K562 (cell line): ENCODE data around the gene CHTOP. TPM values are rescaled to one million over a fixed set of nuclear protein-coding genes. Genes with fewer than 3 reads are reported as not detected.

Source experiments
- ATF7 ChIP-seq: fragments of 450-650 bp; IDR thresholded peaks from 2 replicates; pipeline ENCODE4 v1.7.1; 2014; ENCODE audit warnings: mild to moderate bottlenecking, moderate library complexity
- C11orf30 ChIP-seq: fragments of 450-650 bp; IDR thresholded peaks from 2 replicates; pipeline ENCODE4 v1.6.1; 2016; ENCODE audit warnings: low read depth, mild to moderate bottlenecking
- CBX3 ChIP-seq, 2 experiments: IDR thresholded peaks; 1 replicate in 1 of 2; 2 replicates in 1 of 2; pipeline ENCODE4 v1.6.1; 2012; ENCODE audit warnings: inconsistent platforms in 2 of 2, low read length in 2 of 2, borderline replicate concordance in 1 of 2, control low read depth in 1 of 2
- CBX8 ChIP-seq: fragments of 200-600 bp; sonication (generic); IDR thresholded peaks from 2 replicates; pipeline ENCODE4 v1.6.1; 2012; ENCODE audit warnings: borderline replicate concordance, mixed run types, low read depth, mild to moderate bottlenecking, moderate library complexity, mixed read lengths, low read length, control low read depth, inconsistent platforms; ENCODE audit not compliant: poor library complexity, severe bottlenecking; ENCODE audit errors: extremely low read depth
- E2F1 ChIP-seq: sonication (generic); formaldehyde crosslinking; IDR thresholded peaks from 2 replicates; pipeline ENCODE4 v1.8.1; 2023; ENCODE audit warnings: mild to moderate bottlenecking, missing genetic modification reagents, moderate library complexity
- FOXP1 ChIP-seq: sonication (generic); formaldehyde crosslinking; IDR thresholded peaks from 2 replicates; pipeline ENCODE4 v1.8.0; 2022; ENCODE audit warnings: mild to moderate bottlenecking, missing genetic modification reagents
- GTF2F1 ChIP-seq: IDR thresholded peaks from 2 replicates; pipeline ENCODE4 v1.6.1; 2011; ENCODE audit warnings: low read depth, low read length, improper control_type of control experiment
- HINFP ChIP-seq: fragments of 450-650 bp; conservative IDR thresholded peaks from 2 replicates; pipeline ENCODE4 v1.6.1; 2016; ENCODE audit warnings: missing genetic modification characterization, low read depth, mild to moderate bottlenecking, control low read depth, missing compliant biosample characterization
- IRF2 ChIP-seq: sonication (generic); formaldehyde crosslinking; IDR thresholded peaks from 2 replicates; pipeline ENCODE4 v1.8.1; 2022; ENCODE audit warnings: mild to moderate bottlenecking, missing genetic modification reagents
- NR2C1 ChIP-seq, 2 experiments: fragments of 450-650 bp; IDR thresholded peaks; 2 replicates each; pipeline ENCODE4 v1.6.1; 2017; ENCODE audit warnings: mild to moderate bottlenecking in 2 of 2, antibody characterized with exemption in 1 of 2, inconsistent platforms in 1 of 2, missing compliant biosample characterization in 1 of 2, missing genetic modification characterization in 1 of 2
- NR3C1 ChIP-seq: sonication (generic); formaldehyde crosslinking; IDR thresholded peaks from 2 replicates; pipeline ENCODE4 v1.8.1; 2022; ENCODE audit warnings: missing genetic modification reagents
- PRMT5 ChIP-seq: sonication (generic); formaldehyde crosslinking; IDR thresholded peaks from 2 replicates; pipeline ENCODE4 v1.5.0; 2020; ENCODE audit warnings: missing genetic modification reagents
- RFX1 ChIP-seq: fragments of 450-650 bp; IDR thresholded peaks from 2 replicates; pipeline ENCODE4 v1.6.1; 2016; ENCODE audit warnings: mild to moderate bottlenecking, moderate library complexity
- SAFB2 ChIP-seq: fragments of 200-400 bp; formaldehyde crosslinking; IDR thresholded peaks from 2 replicates; pipeline ENCODE4 v1.6.1; 2018; ENCODE audit warnings: borderline replicate concordance, low read length, low read depth, moderate library complexity; ENCODE audit not compliant: severe bottlenecking
- SMARCE1 ChIP-seq: fragments of 450-650 bp; IDR thresholded peaks from 2 replicates; pipeline ENCODE4 v1.7.1; 2016; ENCODE audit warnings: mild to moderate bottlenecking
- SRF ChIP-seq, 2 experiments: fragments of 250-450, 450-650 bp in 1 of 2; sonication (Bioruptor Pico) in 1 of 2; sonication (generic) in 1 of 2; formaldehyde crosslinking; IDR thresholded peaks; 2 replicates each; pipeline versions ENCODE4 v1.5.0 to v1.5.1; 2020 to 2022; ENCODE audit warnings: mild to moderate bottlenecking in 1 of 2, missing genetic modification reagents in 1 of 2
- TAF9B ChIP-seq: fragments of 450-650 bp; IDR thresholded peaks from 2 replicates; pipeline ENCODE4 v1.6.1; 2018; ENCODE audit warnings: mild to moderate bottlenecking; ENCODE audit not compliant: partially characterized antibody
- TCF7L2 ChIP-seq: fragments of 150-350 bp; IDR thresholded peaks from 2 replicates; pipeline ENCODE4 v1.6.1; 2016; ENCODE audit warnings: low read depth, mild to moderate bottlenecking, low read length, moderate library complexity
- TEAD4 ChIP-seq, 2 experiments: sonication (generic) in 1 of 2; formaldehyde crosslinking in 1 of 2; IDR thresholded peaks; 2 replicates each; pipeline versions ENCODE4 v1.6.1 to v1.8.0; 2012 to 2022; ENCODE audit warnings: borderline replicate concordance in 1 of 2, inconsistent platforms in 1 of 2, low read length in 1 of 2, mild to moderate bottlenecking in 1 of 2, missing genetic modification reagents in 1 of 2
- ZBTB49 ChIP-seq: sonication (generic); formaldehyde crosslinking; IDR thresholded peaks from 2 replicates; pipeline ENCODE4 v1.8.0; 2022; ENCODE audit warnings: missing genetic modification reagents, mild to moderate bottlenecking, borderline replicate concordance
- ZNF12 ChIP-seq: sonication (generic); formaldehyde crosslinking; IDR thresholded peaks from 2 replicates; pipeline ENCODE4 v1.4.0; 2020; ENCODE audit warnings: mild to moderate bottlenecking, missing genetic modification reagents
- ZNF785 ChIP-seq: fragments of 250-450 bp; sonication (Bioruptor Pico); IDR thresholded peaks from 2 replicates; pipeline ENCODE4 v1.4.0; 2020; ENCODE audit warnings: mild to moderate bottlenecking
- polyA plus RNA-seq, 8 experiments: library from polyadenylated mRNA; depleted of rRNA in 4 of 8; stranded (reverse) in 5 of 8; unstranded in 3 of 8; fragments of >200 nt; fragmentation: Nextera tagmentation in 2 of 8; fragmentation: Illumina TruSeq in 1 of 8; extraction: Ambion mirVana in 2 of 8; extraction: Trizol in 1 of 8; gene quantifications; 2 replicates each; pipeline versions ENCODE4 v1.2.1 to v1.2.3, GENCODE V29; 2011 to 2014; ENCODE audit warnings: inconsistent platforms in 1 of 8, missing spikeins in 1 of 8
- total RNA-seq, 7 experiments: library from RNA; depleted of rRNA in 6 of 7; stranded (reverse); fragments of >200 nt in 6 of 7; fragmentation: Illumina TruSeq in 2 of 7; extraction: Trizol in 2 of 7; gene quantifications; 2 replicates each; pipeline versions ENCODE4 v1.2.1 to v1.2.3, GENCODE V29; 2011 to 2021; ENCODE audit warnings: low replicate concordance in 1 of 7

Gene CHTOP
- total and polyA plus RNA-seq, 9 of the 15 experiments (the other 6 are each of a cell fraction or from before 2014, with no cell fraction given) = 10.2 to 91.8 (median 60.8) TPM

GRCh38 chr1:153633754-153634665 lies at the start of gene CHTOP (continued):
- TF ChIP-seq PRMT5 (CRISPR knock-in tag) = 0 out of 2 replicates have a peak, but pooled peaks have one; percentile 34
- no peak for TF ChIP-seq NR3C1
- no peak for TF ChIP-seq ZNF12
- TF ChIP-seq ATF7 = peak; percentile 98
- TF ChIP-seq CBX3 (IDR thresholded peaks at IDR 0.05; ENCODE audit: borderline replicate concordance in 1 of 2, low read length in 2 of 2) = peak in 1 of 2 experiments; percentile 39; a peak in 1 of 3 replicates
- no peak for TF ChIP-seq ZNF785 (CRISPR knock-in tag)
- no peak for TF ChIP-seq RFX1
- TF ChIP-seq SMARCE1 = no peak
- TF ChIP-seq HINFP (tag) = peak; percentile 67
- no peak for TF ChIP-seq IRF2 (CRISPR knock-in tag)
- TF ChIP-seq E2F1 = peak; percentile 94
- TF ChIP-seq TAF9B = peak; percentile 95
- TF ChIP-seq TCF7L2 = no peak
- no peak for TF ChIP-seq C11orf30
- TF ChIP-seq CBX8 = no peak
- no peak; a peak in 2 of 4 replicates for TF ChIP-seq SRF (CRISPR knock-in tag; IDR thresholded peaks at IDR 0.05)
- no peak; the same call in 1 of the 2 replicates for TF ChIP-seq GTF2F1
- no peak for TF ChIP-seq SAFB2
- TF ChIP-seq ZBTB49 (CRISPR knock-in tag) = no peak
- peak; percentile 96 for TF ChIP-seq TEAD4 (IDR thresholded peaks at IDR 0.05; ENCODE audit: low read length)
- TF ChIP-seq TEAD4 (CRISPR knock-in tag; IDR thresholded peaks at IDR 0.05; ENCODE audit: borderline replicate concordance) = no peak
- TF ChIP-seq NR2C1 (IDR thresholded peaks at IDR 0.05) = peak; percentile 45; the same call in 1 of the 2 replicates
- TF ChIP-seq NR2C1 (tag; IDR thresholded peaks at IDR 0.05) = 0 out of 2 replicates have a peak, but pooled peaks have one; percentile 17
- TF ChIP-seq FOXP1 (CRISPR knock-in tag) = 0 out of 2 replicates have a peak, but pooled peaks have one; percentile 45
